ENCODE data around the gene ING4. TPM values are rescaled to one million over a fixed set of nuclear protein-coding genes. Genes with fewer than 3 reads are reported as not detected.
A peak's percentile ranks its signal among the peaks of the same experiment; 100 is the strongest.

The ING4 gene
- total and polyA plus RNA-seq, 2 of the 13 experiments (the other 11 are each of a cell fraction or from before 2014, with no cell fraction given) = 14.4 to 32.4 TPM

DNA sequence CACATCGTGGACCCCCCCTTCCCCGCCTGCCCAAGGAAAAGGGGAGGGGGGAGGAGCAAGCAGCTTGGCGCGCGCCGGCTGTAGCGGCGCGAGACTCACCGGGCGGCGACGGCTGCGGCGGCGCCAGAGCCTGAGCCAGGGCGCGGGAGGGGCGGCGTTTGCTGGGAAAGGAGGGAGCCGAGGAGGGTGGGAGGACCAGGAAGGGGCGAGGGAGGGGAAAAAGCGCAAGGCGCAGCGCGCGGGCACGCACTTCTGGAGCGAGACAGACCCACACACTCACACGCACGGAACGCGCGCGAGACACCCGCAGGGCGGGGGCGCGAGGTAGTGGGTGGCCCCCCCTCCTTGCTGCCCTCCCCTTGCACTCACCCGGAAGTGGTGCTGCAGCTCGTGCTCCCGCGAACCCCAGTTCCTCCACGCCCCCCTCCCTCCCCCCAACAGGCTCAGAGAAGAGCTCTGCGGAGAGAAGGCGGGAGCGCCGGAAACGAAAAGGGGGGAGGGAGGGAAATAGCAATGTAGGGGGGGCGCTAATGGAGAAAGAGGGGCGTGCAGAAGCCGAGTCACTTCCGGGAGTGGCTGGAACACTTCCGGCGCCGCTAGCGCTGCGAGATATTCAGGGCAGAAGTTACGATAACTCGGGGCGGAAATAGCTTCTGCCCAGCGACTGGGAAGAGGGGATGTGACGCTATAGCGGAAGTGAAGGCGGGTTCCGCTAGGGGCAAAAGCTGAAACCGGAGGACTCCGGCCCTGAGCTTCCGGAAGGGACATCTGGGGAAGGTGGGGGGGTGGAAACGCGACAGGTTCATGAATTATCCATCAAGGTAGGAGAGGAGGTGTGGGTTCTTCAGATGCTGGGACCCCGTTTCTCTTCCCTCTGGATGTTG lies 26.3 kb upstream of the ING4 start, which contains the start of gene ZNF384 (continued):
- no peak for TF ChIP-seq ZNF629 (CRISPR knock-in tag; conservative IDR thresholded peaks at IDR 0.05)
- TF ChIP-seq TFDP1 (CRISPR knock-in tag; IDR thresholded peaks at IDR 0.05; ENCODE audit: borderline replicate concordance) = peak; percentile 38
- peak; percentile 16; the same call in 1 of the 2 replicates for TF ChIP-seq SALL1 (CRISPR knock-in tag; IDR thresholded peaks at IDR 0.05)
- TF ChIP-seq SRF (IDR thresholded peaks at IDR 0.05; ENCODE audit: low read depth, low read length) = 0 out of 2 replicates have a peak, but pooled peaks have one; percentile 79
- peak; percentile 57 to 76 for TF ChIP-seq POLR2A (IDR thresholded peaks at IDR 0.05; ENCODE audit: insufficient read depth in 1 of 2, low read depth in 2 of 2, low read length in 2 of 2)
- TF ChIP-seq ZNF224 (CRISPR knock-in tag; IDR thresholded peaks at IDR 0.05) = no peak
- no peak for TF ChIP-seq HNF4A (CRISPR knock-in tag; IDR thresholded peaks at IDR 0.05)
- TF ChIP-seq ZNF225 (CRISPR knock-in tag; IDR thresholded peaks at IDR 0.05) = no peak
- no peak for TF ChIP-seq ZNF614 (CRISPR knock-in tag; IDR thresholded peaks at IDR 0.05; ENCODE audit: borderline replicate concordance)
- TF ChIP-seq, protein P1, sequence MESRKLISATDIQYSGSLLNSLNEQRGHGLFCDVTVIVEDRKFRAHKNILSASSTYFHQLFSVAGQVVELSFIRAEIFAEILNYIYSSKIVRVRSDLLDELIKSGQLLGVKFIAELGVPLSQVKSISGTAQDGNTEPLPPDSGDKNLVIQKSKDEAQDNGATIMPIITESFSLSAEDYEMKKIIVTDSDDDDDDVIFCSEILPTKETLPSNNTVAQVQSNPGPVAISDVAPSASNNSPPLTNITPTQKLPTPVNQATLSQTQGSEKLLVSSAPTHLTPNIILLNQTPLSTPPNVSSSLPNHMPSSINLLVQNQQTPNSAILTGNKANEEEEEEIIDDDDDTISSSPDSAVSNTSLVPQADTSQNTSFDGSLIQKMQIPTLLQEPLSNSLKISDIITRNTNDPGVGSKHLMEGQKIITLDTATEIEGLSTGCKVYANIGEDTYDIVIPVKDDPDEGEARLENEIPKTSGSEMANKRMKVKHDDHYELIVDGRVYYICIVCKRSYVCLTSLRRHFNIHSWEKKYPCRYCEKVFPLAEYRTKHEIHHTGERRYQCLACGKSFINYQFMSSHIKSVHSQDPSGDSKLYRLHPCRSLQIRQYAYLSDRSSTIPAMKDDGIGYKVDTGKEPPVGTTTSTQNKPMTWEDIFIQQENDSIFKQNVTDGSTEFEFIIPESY (CRISPR knock-in tag; IDR thresholded peaks at IDR 0.05) = no peak
- no peak for TF ChIP-seq KDM6A (CRISPR knock-in tag; IDR thresholded peaks at IDR 0.05; ENCODE audit: low read depth)
- TF ChIP-seq PHF20 (CRISPR knock-in tag; IDR thresholded peaks at IDR 0.05) = peak; percentile 96
- no peak for TF ChIP-seq JUND (CRISPR knock-in tag; IDR thresholded peaks at IDR 0.05)
- TF ChIP-seq NFATC3 (CRISPR knock-in tag; IDR thresholded peaks at IDR 0.05) = no peak
- TF ChIP-seq SMYD3 (CRISPR knock-in tag; IDR thresholded peaks at IDR 0.05) = 0 out of 2 replicates have a peak, but pooled peaks have one; percentile 46
- TF ChIP-seq RAD21 (CRISPR knock-in tag; IDR thresholded peaks at IDR 0.05) = no peak
- 0 out of 2 replicates have a peak, but pooled peaks have one; percentile 29 for TF ChIP-seq HNF4G (IDR thresholded peaks at IDR 0.05; ENCODE audit: borderline replicate concordance, low read depth, low read length)
- no peak for TF ChIP-seq HNF4G (CRISPR knock-in tag; IDR thresholded peaks at IDR 0.05; ENCODE audit: borderline replicate concordance, low read depth)
- no peak for TF ChIP-seq ZNF44 (CRISPR knock-in tag; IDR thresholded peaks at IDR 0.05)
- TF ChIP-seq RARG (CRISPR knock-in tag; IDR thresholded peaks at IDR 0.05; ENCODE audit: low read depth) = no peak
- peak; percentile 80; the same call in 1 of the 2 replicates for TF ChIP-seq ZNF333 (CRISPR knock-in tag; IDR thresholded peaks at IDR 0.05; ENCODE audit: borderline replicate concordance)
- no peak for TF ChIP-seq ZNF530 (CRISPR knock-in tag; IDR thresholded peaks at IDR 0.05; ENCODE audit: low read depth)
- peak; percentile 48; the same call in 1 of the 2 replicates for TF ChIP-seq KMT2B (CRISPR knock-in tag; IDR thresholded peaks at IDR 0.05)
- peak; percentile 29 for TF ChIP-seq SKI (IDR thresholded peaks at IDR 0.05; ENCODE audit: partially characterized antibody)
- TF ChIP-seq ZNF264 (CRISPR knock-in tag; IDR thresholded peaks at IDR 0.05) = no peak
- no peak for TF ChIP-seq ZNF598 (CRISPR knock-in tag; IDR thresholded peaks at IDR 0.05; ENCODE audit: borderline replicate concordance)
- no peak for TF ChIP-seq DR1 (CRISPR knock-in tag; IDR thresholded peaks at IDR 0.05)
